Epithelial cell of esophagus (primary cell): ENCODE results near the gene EFNA5.

Source experiments
- DNase-seq: peaks from one replicate; pipeline ENCODE4 v3.0.0; 2010; ENCODE audit warnings: low read depth
- H3K4me3 ChIP-seq: 2 replicates; pipeline ENCODE4 v1.5.1; 2011; ENCODE audit warnings: mild to moderate bottlenecking, low read length, control low read depth
- TF ChIP-seq, protein P1 (sequence below): IDR thresholded peaks from 2 replicates; pipeline ENCODE4 v1.5.1; 2011; ENCODE audit warnings: low read depth, mild to moderate bottlenecking, low read length, control low read depth, inconsistent platforms; ENCODE audit not compliant: insufficient read depth; ENCODE audit errors: missing control alignments

EFNA5 gene

DNA sequence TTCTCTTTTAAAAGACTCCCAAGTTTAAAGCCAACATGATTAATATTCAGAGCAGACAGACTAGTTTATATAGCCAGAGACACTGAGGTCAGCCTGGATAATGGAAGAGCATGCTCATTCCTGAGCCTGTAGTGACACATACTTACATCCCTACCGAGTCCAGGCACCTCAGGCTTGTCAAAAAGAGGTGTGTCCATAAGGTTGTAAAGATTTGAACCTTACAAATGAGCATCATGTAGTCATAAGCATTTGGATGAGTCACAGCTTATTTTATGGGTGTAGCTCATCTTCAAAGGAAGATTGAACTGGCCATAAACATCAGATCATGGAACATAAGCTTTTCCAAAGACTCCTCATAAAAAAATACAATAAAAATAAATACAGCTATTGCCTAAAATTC lies 333.5 kb downstream of the EFNA5 start:
- H3K4me3 ChIP-seq = no peak overlapping the region
- peak; percentile 99 for DNase-seq

DNA sequence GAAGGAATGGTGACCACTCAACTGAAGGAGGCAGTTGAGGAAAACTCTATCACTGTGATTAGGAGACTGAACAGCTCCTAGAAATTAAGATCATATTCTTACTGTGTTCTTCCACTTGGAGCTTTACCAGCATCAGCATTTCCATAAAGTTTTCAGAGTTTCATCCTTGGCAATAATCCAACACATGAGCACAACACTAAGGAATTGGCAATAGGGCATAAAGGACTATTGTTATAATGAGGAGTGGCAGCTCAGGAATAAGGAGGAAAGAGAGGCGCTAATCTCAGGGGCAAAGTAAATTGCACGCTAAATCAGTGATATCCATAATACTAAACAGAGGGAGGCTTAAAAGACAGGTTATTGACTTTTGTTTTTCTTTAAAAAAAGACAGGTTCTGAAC lies 338.9 kb downstream of the EFNA5 start:
- no peak overlapping the region for H3K4me3 ChIP-seq
- TF ChIP-seq, protein P1, sequence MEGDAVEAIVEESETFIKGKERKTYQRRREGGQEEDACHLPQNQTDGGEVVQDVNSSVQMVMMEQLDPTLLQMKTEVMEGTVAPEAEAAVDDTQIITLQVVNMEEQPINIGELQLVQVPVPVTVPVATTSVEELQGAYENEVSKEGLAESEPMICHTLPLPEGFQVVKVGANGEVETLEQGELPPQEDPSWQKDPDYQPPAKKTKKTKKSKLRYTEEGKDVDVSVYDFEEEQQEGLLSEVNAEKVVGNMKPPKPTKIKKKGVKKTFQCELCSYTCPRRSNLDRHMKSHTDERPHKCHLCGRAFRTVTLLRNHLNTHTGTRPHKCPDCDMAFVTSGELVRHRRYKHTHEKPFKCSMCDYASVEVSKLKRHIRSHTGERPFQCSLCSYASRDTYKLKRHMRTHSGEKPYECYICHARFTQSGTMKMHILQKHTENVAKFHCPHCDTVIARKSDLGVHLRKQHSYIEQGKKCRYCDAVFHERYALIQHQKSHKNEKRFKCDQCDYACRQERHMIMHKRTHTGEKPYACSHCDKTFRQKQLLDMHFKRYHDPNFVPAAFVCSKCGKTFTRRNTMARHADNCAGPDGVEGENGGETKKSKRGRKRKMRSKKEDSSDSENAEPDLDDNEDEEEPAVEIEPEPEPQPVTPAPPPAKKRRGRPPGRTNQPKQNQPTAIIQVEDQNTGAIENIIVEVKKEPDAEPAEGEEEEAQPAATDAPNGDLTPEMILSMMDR = no peak
- DNase-seq = peak; percentile 62

More for the DNA sequence above, 333.5 kb downstream of the EFNA5 start:
- TF ChIP-seq, protein P1 = no peak

GRCh38 chr5:107331312-107331711 lies 339.4 kb downstream of the EFNA5 start:
- TF ChIP-seq, protein P1 = no peak
- DNase-seq = no peak
- no peak overlapping the region for H3K4me3 ChIP-seq

DNA sequence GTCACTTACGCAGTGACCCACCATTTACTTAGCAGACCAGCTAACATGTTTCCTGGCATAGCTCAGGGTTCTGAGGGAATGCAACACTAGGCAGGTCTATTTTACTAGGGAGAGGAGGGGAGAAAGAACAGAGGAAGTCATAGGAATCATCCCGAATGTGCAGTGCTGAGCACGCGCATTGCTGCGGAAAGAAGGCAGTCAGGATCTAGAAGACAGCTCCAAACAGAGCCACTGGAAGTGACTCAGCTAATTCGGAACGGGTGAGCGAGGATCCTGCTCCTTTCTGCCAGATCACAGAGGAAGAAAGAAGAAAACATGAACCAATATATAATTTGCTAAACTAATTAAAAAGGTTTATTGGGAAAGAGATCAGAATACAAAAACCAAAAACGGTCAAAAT lies 339.8 kb downstream of the EFNA5 start:
- DNase-seq = no peak
- no peak overlapping the region for H3K4me3 ChIP-seq
- TF ChIP-seq, protein P1 = no peak

GRCh38 chr5:107329850-107330249 lies 340.9 kb downstream of the EFNA5 start:
- no peak overlapping the region for H3K4me3 ChIP-seq
- DNase-seq = no peak
- TF ChIP-seq, protein P1 = no peak
